NCI-H774 (cell line): ENCODE results near the gene RPTN.
"Not testable (repeated sequence)": the region's sequence is repeated elsewhere in the genome, so short reads cannot be mapped to it uniquely, and the experiment has no call there.

Experiments used
- DNase-seq: peaks from one replicate; lab custom pipeline; 2025; lab: John Stamatoyannopoulos, UW

The RPTN gene

DNA sequence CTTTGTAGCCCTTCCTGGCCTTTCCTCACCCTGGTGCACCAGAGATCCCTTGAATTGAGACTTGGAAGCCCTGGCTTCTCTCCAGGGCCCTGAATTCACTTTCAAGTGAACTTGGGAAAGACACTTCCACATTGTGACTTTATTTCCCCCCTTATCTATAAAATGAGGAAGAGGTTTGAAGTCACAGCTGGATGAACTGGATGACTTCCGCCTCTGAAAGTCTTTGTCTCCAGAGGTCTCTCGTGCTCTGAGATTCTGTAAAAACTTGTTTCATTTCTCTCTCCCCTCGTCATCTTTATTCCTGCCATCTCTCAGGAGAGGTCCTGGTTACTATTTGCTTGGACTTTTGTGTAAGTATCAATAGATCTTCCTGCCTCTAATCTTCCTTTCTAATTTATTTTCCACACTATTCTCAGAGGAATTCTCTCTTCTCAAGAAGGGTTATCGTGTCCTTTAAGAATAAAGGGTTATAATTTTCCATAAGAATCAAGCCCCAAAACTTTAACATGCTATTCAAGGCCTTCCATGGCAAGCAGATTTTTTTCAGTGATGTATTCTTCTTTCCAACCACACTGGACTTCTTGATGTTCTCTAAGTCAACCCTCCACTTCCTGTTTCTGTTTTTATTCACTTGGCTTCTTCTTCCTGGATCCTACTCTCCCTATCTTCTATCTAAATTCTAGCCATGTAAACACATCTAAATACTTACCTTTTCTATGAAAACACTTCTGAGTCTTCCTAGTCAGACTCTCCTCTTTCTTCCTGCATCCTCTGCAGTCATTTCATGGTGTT lies 6.5 kb upstream of the RPTN start:
- no peak for DNase-seq

DNA sequence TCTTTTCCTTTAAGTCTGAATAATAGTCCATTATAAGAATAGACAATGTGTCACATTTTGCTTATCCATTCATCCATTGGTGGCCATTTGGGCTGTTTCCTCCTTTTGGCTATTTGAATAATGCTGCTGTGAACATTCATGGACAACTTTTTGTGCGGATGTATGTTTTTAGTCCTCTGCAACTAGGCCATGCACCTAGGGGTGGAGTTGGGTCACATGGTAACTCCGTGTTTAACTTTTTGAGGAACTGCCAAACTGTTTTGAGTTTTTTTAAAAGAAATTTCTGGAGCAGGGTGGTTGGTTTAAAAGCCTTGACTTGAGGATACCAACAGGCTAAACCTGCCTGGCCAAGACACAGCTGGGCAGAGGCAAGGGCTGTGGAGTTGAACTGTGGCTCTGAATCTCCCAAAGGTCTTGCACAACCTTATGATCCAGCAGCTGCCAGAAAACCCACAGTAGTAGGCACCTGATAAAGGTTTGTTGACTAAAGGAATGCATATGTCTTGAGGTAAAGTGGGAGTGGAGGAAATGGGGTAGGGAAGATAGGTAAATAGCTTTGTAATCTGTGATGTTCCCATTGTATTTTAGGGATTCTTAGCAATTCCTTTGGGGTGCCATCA lies 5.6 kb upstream of the RPTN start:
- DNase-seq = no peak

DNA sequence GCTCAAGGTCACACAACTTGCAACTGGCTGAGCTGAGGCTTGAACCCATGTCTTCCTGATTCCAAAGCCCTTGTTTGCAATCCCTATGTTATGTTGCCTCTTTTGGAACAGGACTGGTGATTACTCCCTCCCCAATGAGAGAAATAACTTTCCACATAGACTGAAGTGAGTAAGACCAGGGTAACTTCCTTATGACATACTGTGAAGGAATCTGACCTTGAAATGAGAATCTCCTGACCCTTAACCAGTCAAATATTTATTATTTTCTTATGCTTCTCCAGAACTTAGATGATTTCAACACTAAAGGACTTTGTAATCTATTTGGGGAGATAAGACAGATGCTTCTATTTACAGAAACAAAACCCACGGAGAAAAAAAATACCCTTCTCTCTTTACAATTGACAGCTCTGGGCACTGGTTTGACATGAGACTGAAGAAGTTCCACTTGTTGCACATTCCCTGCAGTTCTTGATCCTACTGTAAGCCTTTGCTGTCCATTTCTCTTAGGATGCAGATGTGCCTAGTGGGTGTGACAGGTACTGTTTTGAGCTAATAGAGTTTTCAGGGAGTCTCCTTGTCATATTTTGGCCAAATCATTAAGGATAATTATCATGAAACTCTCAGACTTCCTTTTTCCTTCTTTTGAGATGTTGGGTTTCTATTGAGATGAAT lies 3.9 kb upstream of the RPTN start:
- no peak for DNase-seq

DNA sequence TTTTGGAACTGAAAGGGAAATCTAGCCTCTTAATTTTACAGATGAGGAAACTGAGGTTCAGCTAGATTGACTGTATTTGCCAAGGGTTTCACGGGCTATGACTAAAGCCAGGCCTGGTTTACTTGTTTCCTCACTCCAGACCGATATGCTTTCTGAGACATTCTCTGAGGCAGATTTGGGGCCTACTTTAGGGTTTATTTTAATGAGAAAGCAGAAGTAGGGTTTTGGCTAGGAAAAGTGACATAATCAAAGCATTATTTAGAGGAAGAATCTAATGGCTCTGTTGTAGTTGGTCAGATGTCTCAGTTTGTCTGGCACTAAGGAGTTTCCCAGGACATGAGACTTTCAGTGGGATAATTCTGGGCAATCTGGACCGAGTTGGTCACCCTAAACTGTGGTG lies 1.5 kb upstream of the RPTN start:
- no peak for DNase-seq

DNA sequence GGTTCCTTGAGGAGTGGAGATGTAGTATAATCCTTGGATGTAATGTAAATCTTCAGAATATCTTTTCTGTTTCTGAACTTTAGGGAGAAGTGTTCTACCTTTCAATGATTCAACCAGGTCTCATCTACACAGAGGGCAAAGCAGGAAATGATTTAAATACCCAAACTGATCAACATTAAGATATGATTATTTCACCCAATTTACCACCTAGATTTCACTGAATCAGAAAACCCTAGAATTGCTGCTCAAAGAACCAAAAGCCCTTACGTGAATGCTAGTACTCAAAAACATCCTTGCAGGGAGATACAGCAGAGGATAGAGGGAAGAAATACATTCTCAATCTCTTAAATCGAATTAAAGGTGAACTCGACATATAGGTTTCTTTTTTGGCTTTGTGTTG lies 5.0 kb downstream of the RPTN start:
- no peak for DNase-seq

DNA sequence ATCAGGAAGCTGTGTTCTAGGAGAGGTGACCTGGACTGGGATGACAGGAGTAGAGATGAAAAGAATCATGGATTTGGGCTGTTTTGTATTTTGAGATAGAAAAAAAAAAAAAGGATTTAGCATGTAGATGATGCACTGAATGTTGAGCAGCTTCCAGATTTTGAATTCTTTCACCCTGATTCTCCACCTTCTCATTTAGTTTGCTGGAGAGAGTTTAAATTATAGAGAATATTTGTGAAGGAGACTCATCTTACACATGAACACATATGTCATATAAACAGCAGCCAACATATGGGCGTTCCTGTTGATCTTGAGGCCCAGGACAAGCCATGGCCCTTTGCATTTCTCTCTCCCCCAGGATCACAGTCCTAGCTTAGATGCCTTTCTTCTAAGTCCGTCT lies 7.4 kb downstream of the RPTN start:
- no peak for DNase-seq

DNA sequence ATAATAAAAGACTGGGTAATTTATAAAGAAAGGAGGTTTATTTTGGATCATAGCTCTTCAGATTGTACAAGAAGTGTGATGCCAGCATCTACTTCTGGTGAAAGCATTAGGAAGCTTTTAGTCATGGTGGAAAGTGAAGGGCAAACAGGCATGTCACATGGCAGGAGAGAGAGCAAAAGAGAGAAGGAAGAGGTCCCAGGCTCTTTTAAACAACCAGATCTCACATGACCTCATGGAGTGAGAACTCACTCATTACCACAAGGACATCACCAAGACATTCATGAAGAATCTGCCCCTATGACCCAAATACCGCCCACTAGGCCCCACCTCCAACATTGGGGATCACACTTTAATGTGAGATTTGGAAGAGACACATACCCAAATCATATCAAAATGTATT lies 10.0 kb downstream of the RPTN start:
- no peak for DNase-seq

DNA sequence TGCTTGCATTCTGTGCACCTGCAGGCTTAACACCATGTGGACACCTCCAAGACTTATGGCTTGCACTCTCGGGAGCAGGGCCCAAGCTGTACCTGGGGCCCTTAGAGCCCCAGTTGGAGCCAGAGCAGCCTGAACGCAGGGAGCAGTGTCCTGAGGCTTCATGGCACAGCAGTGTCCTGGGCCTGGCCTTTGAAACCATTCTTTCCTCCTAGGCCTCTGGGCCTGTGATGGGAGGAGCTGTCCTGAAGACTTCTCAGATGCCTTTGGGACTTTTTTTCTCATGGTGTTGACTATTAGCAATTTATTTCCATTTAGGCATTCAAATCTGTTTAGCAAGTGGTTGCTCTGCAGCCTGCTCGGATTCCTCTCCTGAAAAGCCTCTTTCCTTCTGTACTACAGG lies 11.0 kb downstream of the RPTN start:
- DNase-seq = no peak

DNA sequence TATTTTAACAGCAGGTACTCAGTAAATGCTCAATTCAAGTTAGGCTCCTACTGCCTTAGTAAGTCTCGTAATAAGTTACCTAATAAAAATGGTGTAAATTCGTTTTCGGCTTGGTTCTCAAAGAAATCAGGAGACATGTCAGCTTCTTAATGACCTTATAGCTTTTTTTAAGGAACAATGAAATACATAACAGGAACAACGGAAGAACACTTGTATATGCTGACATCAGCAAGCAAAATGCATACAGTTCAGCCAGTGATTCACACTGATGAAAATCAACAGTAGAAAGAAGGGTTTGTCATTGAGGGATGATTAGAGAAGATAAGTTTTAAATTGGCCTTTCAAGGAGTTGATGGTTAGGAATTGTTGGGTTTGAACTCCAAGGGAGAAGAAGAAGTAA lies 13.3 kb downstream of the RPTN start:
- DNase-seq = no peak

DNA sequence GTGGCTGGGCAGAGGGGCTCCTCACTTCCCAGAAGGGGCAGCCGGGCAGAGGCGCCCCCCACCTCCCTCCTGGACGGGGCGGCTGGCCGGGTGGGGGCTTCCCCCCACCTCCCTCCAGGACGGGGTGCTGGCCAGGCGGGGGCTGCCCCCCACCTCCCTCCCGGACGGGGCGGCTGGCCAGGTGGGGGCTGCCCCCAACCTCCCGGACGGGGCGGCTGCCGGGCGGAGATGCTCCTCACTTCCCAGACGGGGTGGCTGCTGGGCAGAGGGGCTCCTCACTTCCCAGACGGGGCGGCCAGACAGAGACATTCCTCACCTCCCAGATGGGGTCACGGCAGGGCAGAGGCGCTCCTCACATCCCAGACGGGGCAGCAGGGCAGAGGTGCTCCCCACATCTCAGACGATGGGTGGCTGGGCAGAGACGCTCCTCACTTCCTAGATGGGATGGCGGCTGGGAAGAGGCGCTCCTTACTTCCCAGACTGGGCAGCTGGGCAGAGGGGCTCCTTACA lies 14.3 kb downstream of the RPTN start:
- not testable (repeated sequence) for DNase-seq

DNA sequence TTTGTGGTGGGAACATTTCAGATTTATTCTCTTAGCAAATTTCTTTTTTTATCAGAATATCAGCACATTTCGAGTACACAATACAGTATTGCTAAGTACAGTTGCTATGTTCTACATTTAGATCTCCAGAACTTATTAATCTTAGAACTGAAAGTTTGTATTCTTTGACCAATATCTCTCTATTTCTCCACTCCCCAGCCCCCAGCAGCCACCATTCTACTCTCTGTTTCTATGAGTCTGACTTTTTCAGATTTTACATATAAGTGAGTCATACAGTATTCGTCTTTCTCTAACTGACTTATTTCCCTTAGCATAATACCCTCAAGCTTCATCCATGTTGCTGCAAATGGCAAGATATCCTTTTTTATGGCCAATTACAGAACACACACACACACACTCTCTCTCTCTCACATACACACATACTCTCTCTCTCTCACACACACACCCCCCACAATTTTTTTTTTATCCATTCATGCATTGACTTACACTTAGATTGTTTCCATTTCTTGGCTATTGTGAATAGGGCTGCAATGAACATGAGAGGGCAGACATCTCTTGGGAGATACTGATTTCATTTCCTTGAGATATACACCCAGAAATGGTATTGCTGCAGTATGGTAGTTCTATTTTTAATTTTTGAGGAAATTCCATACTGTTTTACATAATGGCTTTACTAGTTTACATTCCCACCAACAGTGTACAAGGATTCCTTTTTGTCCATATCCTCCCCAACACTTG lies 15.7 kb downstream of the RPTN start:
- DNase-seq = no peak

DNA sequence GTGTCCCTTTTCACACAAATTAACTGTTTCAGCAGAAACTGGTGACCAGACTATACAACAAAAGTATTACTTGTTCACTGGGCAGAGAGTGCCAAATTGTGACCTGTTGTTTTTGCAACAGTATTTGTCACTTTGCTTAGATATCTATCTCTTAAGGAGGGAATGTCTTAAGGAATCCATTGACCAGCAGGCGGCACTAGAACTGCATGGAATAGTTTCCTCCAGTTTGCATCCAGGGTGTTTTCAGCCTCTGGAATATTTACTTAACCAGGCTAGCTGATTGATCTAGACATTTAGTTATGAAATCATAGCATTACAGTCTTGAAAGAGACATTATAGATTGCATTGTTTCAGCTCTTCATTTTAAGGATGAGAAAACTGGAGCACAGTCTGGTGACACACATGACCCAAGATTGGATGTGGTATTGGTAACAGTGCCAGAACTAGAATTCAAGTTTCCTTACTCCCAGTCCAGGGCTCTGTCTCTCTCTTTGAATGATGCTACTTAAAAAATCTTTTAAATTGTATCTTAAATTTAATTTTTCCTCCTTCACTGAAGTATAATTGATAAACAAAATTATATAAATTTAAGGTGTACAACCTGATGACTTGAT lies 16.9 kb downstream of the RPTN start:
- DNase-seq = no peak

DNA sequence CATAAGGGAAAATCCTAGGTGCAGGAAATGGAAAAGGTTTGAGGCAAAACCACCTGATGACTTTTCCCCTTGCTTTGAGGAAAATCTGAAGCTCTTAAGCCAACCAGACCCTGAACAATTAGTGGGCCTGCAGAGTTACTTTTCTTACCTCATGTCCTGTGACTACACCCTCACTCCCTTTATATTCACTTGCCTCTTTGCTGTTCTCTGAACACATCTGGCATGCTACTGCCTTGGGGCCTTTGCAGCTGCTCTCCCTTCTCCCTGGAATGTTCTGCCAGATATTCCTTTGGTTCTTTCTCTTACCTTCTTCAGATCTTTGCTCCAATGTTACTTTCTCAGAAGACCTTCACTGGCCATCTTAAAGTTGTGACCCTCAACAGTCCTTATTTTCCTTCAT lies 21.8 kb downstream of the RPTN start:
- DNase-seq = no peak

DNA sequence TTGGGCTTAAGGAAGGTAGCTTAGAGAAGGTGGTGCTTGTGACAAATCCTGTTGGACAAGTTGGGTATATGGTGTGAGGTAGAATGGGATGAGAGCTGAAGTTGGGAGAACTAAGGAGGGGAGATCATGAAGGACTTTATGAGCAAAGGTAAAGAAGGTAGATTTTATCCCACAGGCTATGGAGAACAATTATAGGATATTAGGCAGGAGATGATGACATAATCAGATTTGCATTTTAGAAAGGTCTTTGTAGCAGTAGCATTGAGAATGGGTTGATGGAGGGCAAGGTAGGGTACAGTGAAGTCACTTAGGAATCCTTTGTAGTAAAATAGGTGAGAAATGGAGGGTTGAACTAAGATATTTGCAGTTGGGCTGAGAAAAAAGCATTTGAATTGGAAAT lies 28.8 kb downstream of the RPTN start:
- no peak for DNase-seq

DNA sequence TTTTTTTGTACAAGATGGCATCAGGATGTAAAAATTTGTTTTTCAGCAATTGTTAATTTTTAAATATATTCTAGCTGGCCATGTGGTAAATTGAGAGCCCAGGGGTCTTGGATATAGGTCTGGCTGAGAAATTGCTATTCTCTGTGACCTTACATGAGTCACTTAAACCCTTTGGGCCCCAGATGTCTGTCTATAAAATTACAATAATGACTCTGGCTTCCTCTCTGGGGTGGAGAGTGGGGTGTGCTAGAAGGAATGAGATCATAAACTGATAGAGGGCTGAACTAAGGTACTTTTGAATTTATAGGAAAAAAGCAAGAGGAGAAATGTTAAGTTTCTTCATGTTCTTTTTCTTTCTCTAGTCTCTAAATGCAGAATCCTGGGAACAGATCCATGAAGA lies 31.4 kb downstream of the RPTN start:
- no peak for DNase-seq

DNA sequence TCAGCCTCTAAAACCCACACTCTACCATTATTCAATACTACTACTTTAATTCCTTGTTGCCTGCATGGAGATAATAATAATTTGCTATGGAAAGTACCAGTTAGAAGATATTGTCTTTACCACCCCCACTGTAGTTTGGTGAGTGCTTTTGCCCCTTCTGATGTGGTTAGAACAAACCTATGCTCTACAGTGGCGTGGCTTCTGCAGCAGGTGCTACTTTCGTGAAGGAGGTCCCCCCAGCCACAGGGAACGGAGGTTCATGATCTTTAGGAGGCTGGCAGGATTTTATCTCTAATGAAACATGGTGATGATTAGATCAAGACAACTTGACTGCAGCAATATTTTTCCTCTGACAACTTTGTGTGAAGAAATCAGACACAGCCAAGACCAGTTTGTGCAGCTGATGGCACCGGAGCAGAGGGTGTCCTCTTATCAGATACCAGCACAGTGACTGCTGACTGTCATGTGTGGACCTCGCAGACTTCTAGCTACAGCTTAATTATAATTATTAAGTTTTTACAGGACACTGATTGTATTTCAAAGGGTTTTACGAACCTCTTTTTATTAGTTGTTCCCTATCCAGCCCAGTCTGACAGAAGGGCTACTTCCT lies 33.1 kb downstream of the RPTN start:
- no peak for DNase-seq

DNA sequence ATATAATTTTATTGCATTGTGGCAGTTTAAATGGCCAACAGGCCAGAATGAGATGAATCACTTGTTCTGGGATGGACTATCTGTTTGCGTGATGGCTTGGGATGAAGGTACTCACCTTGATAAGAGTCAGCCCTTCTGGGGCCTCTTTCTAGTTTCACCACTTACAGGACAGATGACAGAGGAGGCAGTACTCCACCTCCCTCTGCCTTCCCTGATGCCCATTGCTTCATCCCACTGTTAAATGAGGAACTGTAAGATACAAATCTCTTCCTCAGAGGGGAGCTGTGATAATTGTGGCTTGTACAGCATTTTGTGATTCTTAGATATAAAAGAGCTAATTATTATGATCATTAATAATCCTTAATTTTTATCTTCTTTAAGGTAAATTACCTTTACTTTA lies 40.1 kb downstream of the RPTN start:
- DNase-seq = no peak

DNA sequence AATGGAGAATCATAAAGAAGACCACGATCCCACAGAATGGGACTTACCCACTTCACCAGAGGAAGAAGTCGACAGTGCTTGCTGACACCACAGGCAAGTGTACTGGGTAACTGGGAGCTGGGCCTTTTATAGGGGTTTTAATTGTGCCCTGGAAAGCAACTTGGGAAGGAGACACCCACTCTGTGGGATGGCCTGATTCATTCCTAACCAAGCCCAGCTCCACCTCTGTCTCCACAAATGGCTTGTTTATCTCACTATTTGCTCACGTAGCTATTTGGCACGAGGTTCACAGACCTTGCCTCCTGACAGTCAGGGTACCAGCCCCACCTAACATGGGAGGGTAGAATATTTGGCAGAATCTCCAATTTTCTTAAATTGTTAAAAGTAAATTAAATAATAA lies 43.7 kb downstream of the RPTN start, which contains the start of gene TCHH:
Gene TCHH (minus strand): TSS at position 101 of the 400 bp plus-strand sequence. CDS start 1,364 bp downstream, outside the sequence.
- no peak for DNase-seq

DNA sequence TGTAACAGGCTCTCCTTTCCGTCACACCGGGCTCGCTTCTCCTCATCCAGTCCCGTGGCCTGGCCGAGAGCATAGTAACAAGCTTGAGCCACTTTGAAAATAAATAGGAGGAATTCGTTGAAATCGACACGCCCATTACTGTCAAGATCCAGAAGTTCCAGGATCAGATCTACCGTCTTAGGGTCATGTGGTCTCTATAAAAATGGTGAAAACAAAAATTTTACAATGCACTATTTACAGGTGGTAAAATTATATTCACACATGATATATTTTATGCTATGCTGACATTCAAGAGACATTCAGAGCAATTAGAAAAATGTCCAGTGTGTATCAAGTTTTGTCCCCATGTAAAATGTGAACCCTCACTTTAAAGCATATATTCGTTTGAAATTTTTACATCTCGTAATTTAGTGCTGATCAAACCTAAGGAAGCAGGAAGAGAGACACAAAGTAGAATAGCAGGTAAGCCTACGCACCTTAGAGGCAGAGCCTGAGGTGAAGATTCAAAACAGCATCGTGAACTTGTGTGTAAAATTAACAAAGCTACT lies 46.1 kb downstream of the RPTN start:
- DNase-seq = no peak

DNA sequence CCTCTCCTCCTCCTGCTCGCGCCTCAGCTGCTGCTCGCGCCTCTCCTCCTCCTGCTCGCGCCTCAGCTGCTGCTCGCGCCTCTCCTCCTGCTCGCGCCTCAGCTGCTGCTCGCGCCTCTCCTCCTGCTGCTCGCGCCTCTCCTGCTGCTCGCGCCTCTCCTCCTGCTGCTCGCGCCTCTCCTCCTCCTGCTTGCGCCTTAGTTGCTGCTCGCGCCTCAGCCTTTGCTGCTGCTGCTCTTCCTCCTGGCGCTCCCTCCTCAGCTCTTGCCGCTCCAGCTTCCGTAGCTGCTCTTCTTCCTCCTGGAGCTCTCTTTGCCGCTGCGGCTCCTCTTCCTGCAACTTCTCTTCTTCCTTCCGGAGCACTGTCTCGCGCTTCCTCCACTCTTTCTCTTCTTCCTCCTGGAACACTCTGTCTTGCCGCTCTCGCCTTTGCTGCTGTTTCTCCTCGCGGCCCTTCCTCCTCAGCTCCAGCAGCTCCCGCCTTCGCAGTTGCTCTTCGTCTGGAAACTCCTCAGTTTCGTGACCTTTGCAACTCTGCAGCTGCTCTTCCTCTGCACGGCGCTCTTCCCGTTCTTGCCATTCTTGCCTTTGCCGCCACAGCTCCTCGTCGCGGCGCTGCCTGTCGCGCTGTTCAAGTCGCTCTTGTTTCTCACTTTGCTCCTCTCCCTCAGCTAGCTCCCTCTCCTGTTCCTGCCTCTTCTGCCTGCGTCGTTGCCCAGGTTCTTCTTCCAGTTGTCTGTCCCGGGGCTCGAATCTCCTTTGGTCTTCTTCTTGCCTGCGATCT lies 46.7 kb downstream of the RPTN start:
- DNase-seq = no peak
